PFSK-1 (cell line): ENCODE results near the gene AJM1.

Experiments used
- FOXP2 ChIP-seq: optimal IDR thresholded peaks from 2 replicates; pipeline ENCODE3; 2011; ENCODE audit warnings: borderline replicate concordance, control low read depth, inconsistent platforms; ENCODE audit not compliant: insufficient read depth; ENCODE audit errors: extremely low read length, extremely low read depth
- POLR2AphosphoS5 ChIP-seq: IDR thresholded peaks from 2 replicates; pipeline ENCODE4 v1.6.1; 2012; ENCODE audit warnings: low read depth, mild to moderate bottlenecking, control low read depth, low read length, moderate library complexity
- REST ChIP-seq, 2 experiments: IDR thresholded peaks; 2 replicates each; pipeline versions ENCODE4 v1.6.1 to v1.8.0; 2011 to 2012; ENCODE audit warnings: low read depth in 2 of 2, low read length in 2 of 2, control low read depth in 1 of 2, inconsistent platforms in 1 of 2, mild to moderate bottlenecking in 1 of 2, moderate library complexity in 1 of 2; ENCODE audit not compliant: insufficient read depth in 1 of 2
- SIN3A ChIP-seq: IDR thresholded peaks from 2 replicates; pipeline ENCODE4 v1.6.1; 2012; ENCODE audit warnings: mild to moderate bottlenecking, low read length, moderate library complexity, borderline replicate concordance; ENCODE audit not compliant: insufficient read depth
- TAF1 ChIP-seq: IDR thresholded peaks from 2 replicates; pipeline ENCODE4 v1.6.1; 2012; ENCODE audit warnings: low read length, control low read depth, borderline replicate concordance; ENCODE audit not compliant: insufficient read depth

The AJM1 gene

GRCh38 chr9:136865041-136865767, 22.9 kb downstream of the AJM1 start:
- TF ChIP-seq FOXP2 (no peak), POLR2AphosphoS5 (no peak), SIN3A (no peak), REST (IDR thresholded peaks at IDR 0.05; ENCODE audit: insufficient read depth in 1 of 2, low read depth in 2 of 2, low read length in 2 of 2) (no peak), TAF1 (no peak)

GRCh38 chr9:136865768-136866103, 23.5 kb downstream of the AJM1 start:
- no peak for TF ChIP-seq TAF1
- no peak for TF ChIP-seq SIN3A
- TF ChIP-seq POLR2AphosphoS5, result no peak
- no peak for TF ChIP-seq FOXP2
- no peak for TF ChIP-seq REST (IDR thresholded peaks at IDR 0.05; ENCODE audit: insufficient read depth in 1 of 2, low read depth in 2 of 2, low read length in 2 of 2)

- TF ChIP-seq TAF1, result no peak
- no peak for TF ChIP-seq SIN3A
- no peak for TF ChIP-seq REST (IDR thresholded peaks at IDR 0.05; ENCODE audit: insufficient read depth in 1 of 2, low read depth in 2 of 2, low read length in 2 of 2)
- TF ChIP-seq POLR2AphosphoS5, result no peak
- TF ChIP-seq FOXP2, result no peak
Measured at GRCh38 chr9:136867480-136867879, 25.2 kb downstream of the AJM1 start.

- TF ChIP-seq FOXP2 (no peak), SIN3A (no peak), POLR2AphosphoS5 (no peak), TAF1 (no peak), REST (IDR thresholded peaks at IDR 0.05; ENCODE audit: insufficient read depth in 1 of 2, low read depth in 2 of 2, low read length in 2 of 2) (no peak)
Measured at GRCh38 chr9:136867917-136868316, 25.6 kb downstream of the AJM1 start.

- TF ChIP-seq TAF1, result no peak
- no peak for TF ChIP-seq SIN3A
- TF ChIP-seq POLR2AphosphoS5, result no peak
- no peak for TF ChIP-seq FOXP2
- TF ChIP-seq REST (IDR thresholded peaks at IDR 0.05; ENCODE audit: insufficient read depth in 1 of 2, low read depth in 2 of 2, low read length in 2 of 2), result no peak
Measured at GRCh38 chr9:136868644-136869043, 26.4 kb downstream of the AJM1 start.
